Measurements from ENCODE around the gene TTC21B.
"Not testable (repeated sequence)": the region's sequence is repeated elsewhere in the genome, so short reads cannot be mapped to it uniquely, and the experiment has no call there.

The TTC21B gene

DNA sequence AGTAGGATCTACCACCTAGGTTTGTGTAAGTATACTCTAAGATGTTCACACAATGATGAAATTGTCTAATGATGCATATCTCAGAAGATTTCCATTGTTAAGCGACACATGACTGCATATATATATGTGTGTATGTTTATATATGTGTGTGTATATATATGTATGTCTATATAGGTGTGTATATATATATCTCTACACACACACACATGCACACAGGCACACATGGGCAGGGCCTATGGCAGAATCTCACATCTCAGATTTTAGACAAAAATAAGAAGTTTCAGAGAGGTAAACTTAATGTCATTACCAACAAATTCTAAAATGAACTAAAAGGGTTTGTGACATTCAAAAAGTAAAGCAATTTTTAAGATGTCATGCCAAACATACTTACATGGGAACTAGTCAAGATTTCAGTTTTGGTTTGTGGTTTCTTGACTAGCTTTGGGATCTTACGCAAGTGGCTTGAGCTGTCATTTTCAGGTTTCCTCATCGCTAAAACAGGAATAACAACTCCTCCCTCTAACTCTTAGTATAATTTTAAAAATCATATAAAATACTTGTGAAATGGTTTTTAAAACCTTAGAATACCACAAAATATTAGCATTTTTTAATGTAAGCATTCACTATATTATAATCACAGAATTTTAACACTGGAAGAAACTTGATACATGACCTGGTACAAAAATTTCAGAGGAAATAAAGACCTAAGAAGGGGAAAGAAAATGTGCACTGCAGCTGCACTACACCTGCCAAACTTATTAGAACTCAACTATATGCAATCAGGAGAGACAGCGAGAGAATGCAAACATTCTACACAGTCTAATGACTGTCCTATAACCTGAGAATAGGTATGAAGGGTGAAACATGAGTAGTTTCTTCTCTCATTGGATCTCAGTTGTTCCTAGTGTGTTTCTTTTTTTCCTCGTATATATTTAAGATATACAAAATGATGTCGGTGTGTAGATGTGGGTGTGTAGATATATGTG is 75.7 kb downstream of the TTC21B start:
- DNase-seq, result no peak

DNA sequence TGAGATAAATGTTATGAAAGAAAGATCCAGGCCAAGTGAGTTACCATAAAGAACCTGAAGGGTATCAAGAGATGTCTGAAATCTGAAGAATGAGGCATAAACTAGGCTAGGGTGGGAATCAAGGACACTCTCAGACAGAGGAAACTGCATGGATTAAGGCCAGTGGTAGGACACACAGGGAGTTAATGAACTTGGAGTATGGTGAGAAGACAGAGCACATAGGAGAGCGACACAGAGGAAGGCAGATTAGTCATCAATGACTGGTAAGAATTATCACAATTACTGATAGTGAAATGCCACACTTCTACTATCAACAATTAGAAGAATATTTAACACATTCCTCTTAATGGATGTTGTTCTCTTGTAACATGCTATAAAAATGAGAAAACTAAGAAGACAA is 76.9 kb downstream of the TTC21B start:
- DNase-seq, result no peak

DNA sequence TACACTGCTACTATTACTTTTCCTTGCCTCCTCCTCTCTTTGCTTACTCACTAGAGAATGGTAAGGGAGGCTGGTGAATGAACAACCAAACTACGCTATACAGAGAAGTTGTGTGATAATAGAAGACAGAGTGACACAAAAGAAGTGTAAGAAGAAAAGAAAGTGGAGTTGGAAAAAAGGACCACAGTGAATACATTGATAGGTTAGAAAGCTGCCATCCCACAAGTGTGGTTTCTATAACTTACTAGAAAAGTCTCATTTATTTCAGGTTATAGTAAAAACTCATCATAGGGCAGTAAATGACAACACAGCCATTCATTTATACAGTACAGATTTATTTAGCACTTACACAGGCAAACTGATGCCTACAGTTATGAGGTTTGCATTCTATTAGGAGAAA is 77.3 kb downstream of the TTC21B start:
- DNase-seq, result no peak

DNA sequence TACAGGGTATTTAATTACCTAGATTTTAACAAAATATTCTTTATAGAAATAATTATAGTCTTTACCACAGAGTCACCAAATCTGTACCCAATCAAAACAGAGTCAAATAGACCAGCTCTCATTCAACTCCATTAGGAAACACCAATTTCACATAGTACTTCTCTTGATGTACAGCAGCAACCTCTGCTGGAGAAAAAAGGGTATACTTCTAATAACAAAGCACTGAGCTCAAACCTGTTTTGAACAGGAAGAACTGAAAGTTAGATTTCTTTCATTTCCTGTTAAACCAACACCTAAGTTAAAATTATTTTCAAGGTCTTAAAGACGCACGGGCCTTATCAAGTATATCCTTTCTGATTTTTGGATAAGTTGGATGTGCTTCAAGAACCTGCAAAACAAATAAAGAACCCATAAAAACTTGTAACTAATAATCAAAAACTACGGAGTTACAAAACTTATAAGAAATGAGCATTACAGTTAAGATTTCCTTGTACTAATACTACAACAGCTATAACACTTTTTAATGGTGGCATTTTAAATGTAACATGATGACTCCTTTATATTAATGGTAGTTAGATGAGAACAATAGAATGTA is 79.0 kb downstream of the TTC21B start:
- peak in 1 of 2 experiments; percentile 50 for DNase-seq

DNA sequence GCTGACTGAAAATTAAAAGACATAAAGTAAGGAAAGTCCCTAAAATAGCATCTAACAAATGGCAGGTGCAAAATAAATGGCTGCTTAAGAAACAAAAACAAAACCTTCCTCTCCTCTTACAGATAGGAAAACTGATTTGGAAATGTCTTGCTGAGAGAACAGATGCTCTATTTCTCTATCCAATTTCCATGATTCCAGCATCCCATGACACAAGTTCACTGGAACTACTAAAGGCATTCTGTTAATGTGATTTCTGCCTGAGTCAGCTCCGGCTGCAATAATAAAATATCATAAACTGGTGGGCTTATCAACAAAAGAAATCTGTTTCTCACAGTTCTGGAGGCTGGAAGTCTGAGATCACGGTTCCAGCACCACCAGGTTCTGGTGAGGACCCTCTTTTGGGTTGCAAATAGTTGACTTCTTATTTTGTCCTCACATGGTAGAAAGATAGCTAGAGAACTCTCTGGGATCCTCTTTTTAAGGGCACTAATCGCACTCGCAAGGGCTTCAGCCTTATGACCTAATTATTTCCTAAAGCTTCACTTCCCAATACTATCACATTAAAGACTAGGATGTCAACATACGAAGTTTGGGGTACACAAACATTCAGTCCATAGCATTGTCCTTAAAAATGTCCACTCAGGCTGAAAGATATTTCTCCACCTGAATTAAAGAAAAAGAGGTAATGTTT is 81.3 kb downstream of the TTC21B start:
- DNase-seq, result no peak

DNA sequence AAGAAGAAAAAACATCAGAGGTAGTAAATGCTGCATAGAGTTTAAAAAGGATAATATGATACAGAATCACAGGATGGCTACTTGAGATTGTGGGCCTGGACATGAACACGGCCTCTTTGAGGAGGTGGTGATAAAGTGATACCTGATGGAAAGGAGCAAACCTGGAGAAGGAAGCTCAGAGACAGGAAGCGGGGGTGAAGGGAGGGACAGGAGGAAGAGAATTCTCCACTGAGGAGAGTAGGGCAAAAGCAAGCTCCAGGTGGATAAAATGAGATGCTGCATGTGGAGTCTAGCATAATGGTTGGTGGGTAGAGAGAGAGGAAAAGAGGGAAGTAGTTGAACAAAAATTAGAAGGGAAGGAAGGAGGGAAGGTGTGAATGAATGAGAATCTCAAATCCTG is 82.6 kb downstream of the TTC21B start:
- no peak for DNase-seq

DNA sequence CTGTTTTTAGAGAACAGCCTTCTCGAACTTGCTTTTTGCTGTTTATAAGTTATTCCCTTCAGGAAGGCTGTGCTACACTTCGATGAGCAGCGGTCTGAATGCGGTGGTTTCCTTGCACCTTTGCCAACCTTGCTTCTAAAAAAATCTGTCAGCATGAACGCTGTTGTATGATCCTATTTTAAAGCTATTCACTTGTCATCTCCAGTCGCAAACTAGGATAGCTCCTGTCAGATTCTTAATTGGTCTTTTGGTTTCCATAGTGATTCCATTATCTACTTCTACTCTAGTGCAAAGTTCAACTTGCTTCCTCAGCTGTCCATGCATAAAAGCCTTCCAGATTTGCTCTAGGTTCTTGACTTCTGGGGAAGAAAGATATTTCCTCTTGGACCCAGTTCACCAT is 83.2 kb downstream of the TTC21B start:
- no peak for DNase-seq

DNA sequence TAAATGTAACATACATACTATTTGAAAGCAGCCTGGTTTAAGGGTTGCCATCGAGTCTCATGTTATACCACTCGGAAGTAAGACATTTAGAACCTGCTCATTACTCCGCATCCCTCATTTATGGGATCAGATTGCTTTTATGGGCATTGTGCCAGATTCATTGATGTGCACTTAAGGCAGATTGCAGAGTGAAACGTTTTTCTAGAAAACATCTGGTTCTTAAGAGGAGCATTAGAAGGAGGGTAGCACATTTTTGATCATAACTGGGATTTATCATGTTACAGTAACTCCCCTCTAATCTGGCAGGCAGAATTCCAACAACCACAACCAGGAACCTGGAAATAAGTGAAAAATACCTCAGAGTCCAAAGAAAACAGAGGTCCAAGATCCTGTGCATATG is 85.4 kb downstream of the TTC21B start:
- DNase-seq, result no peak

DNA sequence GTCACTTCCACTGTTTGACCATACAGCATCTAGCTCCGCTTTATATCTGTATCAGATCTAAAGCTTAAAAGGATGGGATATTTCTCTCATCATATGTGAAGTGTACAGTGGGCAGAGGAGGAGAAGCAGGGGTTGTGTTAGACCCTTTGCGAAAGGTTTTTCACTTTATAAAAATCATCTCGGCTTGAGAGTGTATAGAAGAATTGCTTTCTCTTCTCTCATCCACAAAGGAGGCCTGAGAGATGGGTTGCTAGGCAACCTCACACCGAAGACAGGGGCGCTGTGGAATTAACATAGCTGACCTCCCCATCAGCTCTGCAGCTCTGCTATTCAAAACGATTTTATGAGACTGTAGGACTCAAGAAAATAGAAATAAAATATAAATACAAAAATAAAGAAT is 89.3 kb downstream of the TTC21B start:
- DNase-seq, result no peak

DNA sequence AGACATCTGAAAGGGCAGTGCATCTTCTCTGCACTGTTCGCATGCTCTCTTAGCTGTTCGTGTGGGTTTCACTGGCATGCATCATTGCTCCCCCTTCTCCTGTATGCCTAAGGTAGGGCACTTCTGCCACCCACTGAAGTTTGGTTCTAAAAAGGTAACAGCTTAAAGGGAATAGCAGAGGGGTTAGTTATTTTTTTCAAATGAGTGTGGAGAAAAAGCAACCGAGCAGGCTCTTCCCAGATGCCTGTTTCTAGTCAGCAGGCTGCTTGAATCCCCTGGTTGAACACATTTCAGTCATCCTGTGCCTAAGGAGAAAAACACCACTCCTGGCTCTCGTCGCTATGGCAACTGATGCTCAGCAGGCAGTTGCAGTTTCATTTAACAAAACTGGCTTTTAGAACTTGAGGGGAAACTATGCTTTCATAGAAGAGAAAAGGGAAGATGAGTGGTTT is 89.7 kb downstream of the TTC21B start:
- no peak for DNase-seq

DNA sequence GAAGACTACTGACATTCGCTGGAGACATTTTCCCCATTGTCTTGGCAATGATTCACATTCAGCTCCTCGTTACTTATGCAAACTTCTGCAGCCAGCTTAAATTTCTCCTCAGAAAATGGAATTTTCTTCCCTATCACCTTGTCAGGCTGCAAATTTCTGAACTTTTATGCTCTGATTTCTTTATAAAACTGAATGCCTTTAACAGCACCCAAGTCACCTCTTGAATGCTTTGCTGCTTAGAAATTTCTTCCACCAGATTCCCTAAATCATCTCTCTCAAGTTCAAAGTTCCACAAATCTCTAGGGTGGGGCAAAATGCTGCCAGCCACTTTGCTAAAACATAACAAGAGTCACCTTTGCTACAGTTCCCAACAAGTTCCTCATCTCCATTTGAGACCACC is 92.5 kb downstream of the TTC21B start:
- not testable (repeated sequence) for DNase-seq

DNA sequence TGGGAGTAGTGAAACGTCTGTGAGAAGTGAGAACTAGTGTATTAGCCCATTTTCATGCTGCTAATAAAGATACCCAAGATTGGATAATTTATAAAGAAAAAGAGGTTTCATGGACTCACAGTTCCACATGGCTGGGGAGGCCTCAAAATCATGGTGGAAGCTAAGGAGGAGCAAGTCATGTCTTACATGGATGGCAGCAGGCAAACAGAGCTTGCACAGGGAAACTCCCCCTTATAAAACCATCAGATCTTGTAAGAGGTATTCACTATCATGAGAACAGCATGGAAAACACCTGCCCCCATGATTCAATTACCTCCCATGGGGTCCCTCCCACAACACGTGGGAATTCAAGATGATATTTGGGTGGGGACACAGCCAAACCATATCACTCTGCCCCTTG is 93.9 kb downstream of the TTC21B start:
- DNase-seq, result not testable (repeated sequence)

DNA sequence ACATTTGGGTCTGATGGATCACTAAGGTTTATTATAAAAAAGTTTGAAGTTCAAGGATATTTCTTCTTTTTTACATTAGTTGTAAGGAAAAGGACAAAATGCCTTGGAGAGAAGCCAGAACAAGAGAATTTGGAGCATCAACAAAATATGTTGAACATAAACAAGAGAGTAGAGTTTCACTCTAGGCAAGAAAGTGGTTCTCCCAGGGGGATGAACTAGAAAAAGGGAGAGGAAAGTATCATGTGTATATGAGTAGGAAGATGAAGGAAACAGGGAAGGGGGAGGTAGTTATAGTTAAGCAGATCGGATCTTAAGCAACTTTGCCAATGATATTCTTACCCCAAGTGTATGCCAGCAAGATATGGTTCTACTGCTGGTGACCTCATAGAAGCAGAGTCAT is 95.7 kb downstream of the TTC21B start:
- DNase-seq, result no peak

DNA sequence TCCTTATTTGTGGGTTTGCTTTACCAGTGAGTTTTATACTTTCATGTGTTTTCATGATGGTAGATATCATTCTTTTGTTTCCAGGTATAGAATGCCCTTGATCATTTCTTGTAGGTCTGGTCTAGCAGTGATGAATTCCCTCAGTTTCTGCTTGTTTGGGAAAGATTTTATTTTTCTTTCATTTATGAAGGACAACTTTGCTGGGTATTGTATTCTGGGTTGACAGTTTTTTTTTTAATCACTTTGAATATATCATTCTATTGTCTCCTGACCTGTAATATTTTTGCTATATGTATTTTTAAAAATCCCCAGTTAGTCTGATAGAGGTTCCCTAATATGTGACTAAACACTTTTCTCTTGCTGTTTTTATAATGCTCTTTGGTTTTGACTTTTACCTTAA is 101.2 kb downstream of the TTC21B start:
- DNase-seq, result no peak

DNA sequence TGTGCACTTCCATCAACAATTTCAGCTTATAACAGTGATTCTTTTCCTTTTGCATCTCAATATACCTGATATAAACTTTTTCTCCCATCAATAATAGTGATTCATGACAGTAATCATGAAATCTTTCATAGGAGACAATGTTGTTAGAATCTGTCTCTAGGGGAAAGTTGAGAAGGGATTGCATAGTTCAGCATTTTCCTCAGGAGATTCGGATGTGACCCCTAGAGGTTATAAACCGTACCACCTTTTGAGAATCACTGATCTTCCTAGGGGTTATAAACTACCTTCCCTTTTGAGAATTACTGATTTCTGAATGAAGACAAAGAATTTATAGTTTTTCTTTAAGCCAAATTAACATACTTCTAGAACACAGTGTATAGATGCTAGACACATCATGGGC is 106.6 kb downstream of the TTC21B start:
- DNase-seq, result no peak

DNA sequence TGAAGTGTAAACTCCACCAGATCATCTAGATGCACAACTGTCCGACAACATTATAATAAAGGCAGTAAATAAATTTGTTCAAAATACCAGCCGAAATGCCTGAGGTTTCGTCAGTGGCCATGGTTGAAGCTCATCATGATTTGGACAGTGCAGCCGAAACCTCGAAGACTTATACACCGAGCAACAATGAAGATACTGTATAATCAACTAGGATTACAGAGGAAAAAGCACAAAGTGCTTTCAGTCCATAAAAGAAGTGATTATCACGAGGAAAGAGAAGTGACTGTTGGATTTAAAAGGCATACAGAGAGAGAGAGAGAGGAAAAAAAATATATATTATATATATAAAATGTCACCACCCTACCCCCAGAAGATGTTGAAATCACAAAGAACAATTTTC is 107.5 kb downstream of the TTC21B start:
- DNase-seq, result no peak

DNA sequence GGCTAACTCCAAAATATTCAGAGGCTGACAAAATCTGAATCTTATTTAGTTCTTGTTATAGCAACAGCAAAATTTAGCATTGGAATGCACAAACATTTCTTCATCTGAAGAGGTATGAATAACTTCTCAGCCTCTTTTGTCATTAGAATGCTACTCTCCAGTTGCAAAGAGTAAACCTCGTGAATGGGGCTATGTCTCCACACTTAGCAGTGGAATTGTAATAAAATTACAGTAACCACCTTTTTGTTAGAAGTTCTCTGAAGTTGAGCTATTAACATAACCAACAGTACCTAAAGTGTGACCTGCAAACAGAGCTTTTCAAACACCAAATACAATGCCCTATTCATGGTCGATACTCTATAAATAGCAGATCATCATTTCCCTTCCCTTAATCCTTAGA is 109.4 kb downstream of the TTC21B start:
- DNase-seq, result no peak

DNA sequence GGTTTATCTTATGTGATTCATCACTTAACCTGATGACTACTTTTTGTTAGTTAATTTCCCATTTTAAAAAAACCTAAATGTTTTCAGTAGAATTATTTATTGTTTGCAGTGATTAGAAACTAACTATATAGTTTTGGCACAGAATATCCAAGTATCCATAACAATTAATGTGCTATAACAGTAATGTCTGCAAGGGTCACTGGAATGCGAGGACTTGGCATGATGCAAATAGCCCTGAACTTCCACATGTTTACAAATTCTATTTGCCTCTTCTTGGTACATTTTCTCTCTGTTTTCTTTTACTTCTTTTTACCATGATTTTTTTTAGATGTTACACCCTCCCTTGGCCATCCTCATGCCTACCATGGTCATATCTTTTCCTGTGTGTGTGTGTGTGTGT is 110.2 kb downstream of the TTC21B start:
- DNase-seq, result peak in 1 of 2 experiments; percentile 84

DNA sequence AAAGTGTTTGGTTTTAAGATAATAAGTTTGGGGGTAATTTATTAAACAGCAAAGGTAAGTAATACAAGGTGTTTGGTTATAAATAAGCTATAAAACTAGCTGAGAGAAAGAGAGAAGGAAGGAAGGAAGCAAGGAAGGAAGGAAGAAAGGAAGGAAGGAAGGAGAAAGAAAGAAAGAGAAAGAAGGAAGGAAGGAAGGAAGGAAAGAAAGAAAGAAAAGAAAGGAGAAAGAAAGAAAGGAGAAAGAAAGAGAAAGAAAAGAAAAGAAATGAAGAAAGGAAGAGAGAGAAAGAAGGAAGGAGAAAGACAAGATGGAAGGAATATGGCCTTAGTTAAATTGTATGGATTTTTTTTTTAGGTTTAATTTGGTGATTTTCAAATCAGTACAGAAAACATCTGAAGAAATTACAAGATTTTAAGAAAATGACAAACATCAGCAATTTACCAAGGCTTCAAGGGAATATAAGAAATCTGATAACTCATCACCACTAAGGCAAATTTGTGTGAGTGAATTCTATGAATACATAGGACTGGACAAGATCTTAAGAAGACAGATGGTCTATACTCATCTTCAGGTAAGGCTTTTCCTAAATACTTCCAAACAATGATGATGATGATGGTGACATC is 113.1 kb downstream of the TTC21B start:
- no peak for DNase-seq

DNA sequence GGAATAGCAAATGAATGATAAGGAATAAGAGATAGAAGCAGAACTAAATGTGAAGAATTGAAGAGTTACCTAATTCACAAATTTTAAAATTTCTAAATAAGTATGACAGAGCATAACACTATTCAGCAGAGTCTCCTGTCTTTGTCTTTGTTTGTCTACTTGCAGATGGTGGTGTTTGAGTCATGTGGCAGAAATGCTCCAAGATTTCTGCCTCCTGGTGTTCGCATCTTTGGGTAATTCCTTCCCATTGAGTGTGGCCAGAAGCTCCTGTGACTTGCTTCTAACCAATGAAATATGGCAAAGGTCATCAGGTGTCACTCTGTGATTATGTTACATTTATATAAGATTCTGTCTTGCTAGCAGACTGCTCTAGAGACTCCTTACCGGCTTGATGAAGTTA is 114.0 kb downstream of the TTC21B start:
- no peak for DNase-seq

DNA sequence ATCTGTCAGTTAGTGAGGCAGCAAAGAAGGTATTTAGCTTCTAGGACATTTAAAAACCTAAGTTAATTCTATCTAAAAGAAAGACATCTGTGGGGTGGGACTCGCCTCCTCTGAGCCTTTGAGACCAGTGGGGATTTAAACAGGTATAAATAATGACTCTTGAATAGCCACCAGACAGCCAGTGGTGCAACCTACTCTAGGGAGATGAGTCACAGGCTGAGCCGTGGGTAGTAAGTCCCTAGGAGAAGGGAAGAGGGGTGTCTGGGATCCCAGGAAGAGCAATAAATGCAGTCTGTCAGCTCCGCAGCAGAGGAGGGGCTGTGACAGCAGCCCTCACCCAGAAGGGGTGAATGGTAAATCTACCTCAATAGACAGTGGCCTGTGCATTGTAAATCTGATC is 116.5 kb downstream of the TTC21B start:
- no peak for DNase-seq

DNA sequence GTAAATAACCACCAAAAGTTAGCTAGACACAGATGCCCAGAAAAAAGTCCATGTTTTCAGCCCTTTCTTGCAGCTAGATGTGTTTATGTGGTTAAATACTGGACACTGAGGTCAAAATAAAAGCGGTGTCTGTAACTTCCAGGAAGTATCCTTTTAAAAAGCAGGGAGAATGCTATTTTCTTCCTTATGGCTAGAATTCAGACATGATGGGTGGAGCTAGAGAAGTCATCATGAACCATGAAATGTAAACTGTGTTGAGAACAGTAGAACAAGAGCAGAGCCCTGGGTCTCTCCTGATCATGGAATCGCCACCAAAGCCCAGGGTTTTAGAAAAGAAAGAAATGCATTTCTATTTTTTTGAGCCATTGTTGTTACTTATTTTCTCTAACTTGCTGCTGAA is 118.2 kb downstream of the TTC21B start:
- DNase-seq, result no peak

DNA sequence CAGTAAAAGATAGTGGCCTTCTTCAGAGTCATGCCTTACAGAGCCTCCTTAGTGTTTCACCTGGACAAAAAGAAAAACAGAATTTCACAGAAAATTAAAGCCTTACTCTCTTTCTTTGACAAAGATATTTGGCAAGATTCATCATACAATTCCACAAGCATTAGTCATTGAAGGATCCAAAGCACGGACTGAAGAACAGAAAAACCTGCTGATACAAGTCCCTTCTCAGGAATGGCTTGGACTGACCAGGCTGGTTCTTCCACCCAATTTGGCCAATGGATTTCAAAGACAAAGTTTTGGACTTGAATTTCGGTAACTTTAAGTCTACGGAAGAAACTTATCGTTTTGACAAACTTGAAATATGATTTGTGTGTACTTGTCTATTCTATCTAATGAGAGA is 120.4 kb downstream of the TTC21B start:
- no peak for DNase-seq

All from SW 1271 (cell line).